ENCODE data around the gene PON3. TPM values are rescaled to one million over a fixed set of nuclear protein-coding genes. Genes with fewer than 3 reads are reported as not detected.
A peak's percentile ranks its signal among the peaks of the same experiment; 100 is the strongest.

PON3 gene
- not detected in 2 replicates for total RNA-seq

- no peak for DNase-seq (ENCODE audit: low spot score)
- peak within 1 kb of the TSS; percentile 57 for H3K4me3 Mint-ChIP-seq
- peaks cover 2% of the 10 kb centered on the region for H3K36me3 Mint-ChIP-seq (ENCODE audit: low read depth)
- peaks cover 28% of the 10 kb centered on the region for H3K27me3 Mint-ChIP-seq (ENCODE audit: insufficient read depth)
- no peak within 1 kb of the TSS for H3K27ac Mint-ChIP-seq
- peaks cover 4% of the 10 kb centered on the region for H3K4me1 Mint-ChIP-seq (ENCODE audit: low read depth)
- H3K9me3 Mint-ChIP-seq, result no peaks in the 10 kb centered on the region
- intact Hi-C loops (cut with micrococcal nuclease), result loop anchor here (2.0 kb wide), 1 partner anchor 80 kb away; no protein-coding TSS in a partner anchor
These were observed at the start of gene PON3 for GRCh38 chr7:95396136-95397032. PON3 (minus strand) TSS chr7:95396375; CDS start chr7:95396350, 25 bp downstream.

DNA sequence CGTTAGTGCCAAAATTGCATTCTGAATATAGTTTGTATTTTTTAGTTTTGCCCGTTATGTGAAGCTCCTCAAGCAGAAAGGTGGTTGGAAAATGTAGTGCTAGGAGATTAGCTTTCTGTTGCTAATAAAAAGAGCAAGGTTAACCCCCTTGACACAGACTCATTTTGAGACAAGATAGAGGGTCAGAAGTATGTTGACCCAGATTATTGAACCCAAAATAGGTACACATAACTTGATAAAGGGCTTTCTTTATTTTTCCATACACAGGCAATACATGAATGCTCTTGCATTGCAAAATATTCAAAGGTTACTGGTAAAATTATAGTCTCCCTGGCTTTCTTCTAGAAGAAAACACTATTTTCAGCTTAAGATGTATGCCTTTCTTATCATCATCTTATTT lies 48.6 kb upstream of the PON3 start:
- Mint-ChIP-seq H3K36me3 (ENCODE audit: low read depth) (no peaks in the 10 kb centered on the region), H3K27ac (no peak overlapping the region), H3K9me3 (no peaks in the 10 kb centered on the region), H3K4me3 (no peak overlapping the region), H3K27me3 (ENCODE audit: insufficient read depth) (peaks cover 5% of the 10 kb centered on the region), H3K4me1 (ENCODE audit: low read depth) (no peaks in the 10 kb centered on the region)
- no peak for DNase-seq (ENCODE audit: low spot score)
- intact Hi-C loops (cut with micrococcal nuclease), result no loop called here

GRCh38 chr7:95441042-95441823 lies 45.1 kb upstream of the PON3 start:
- no peaks in the 10 kb centered on the region for H3K4me1 Mint-ChIP-seq (ENCODE audit: low read depth)
- H3K36me3 Mint-ChIP-seq (ENCODE audit: low read depth), result no peaks in the 10 kb centered on the region
- H3K27ac Mint-ChIP-seq, result no peak overlapping the region
- no peak overlapping the region for H3K4me3 Mint-ChIP-seq
- no peak for DNase-seq (ENCODE audit: low spot score)
- H3K9me3 Mint-ChIP-seq, result no peaks in the 10 kb centered on the region
- peaks cover 8% of the 10 kb centered on the region for H3K27me3 Mint-ChIP-seq (ENCODE audit: insufficient read depth)
- intact Hi-C loops (cut with micrococcal nuclease), result no loop called here

- H3K36me3 Mint-ChIP-seq (ENCODE audit: low read depth), result no peaks in the 10 kb centered on the region
These were observed 44.3 kb upstream of the PON3 start for GRCh38 chr7:95440394-95441038.

GRCh38 chr7:95436407-95436806 lies 40.2 kb upstream of the PON3 start:
- DNase-seq (ENCODE audit: low spot score), result no peak
- H3K9me3 Mint-ChIP-seq, result no peaks in the 10 kb centered on the region
- intact Hi-C loops (cut with micrococcal nuclease), result no loop called here
- H3K36me3 Mint-ChIP-seq (ENCODE audit: low read depth), result peaks cover 4% of the 10 kb centered on the region
- no peak overlapping the region for H3K4me3 Mint-ChIP-seq
- peaks cover 16% of the 10 kb centered on the region for H3K27me3 Mint-ChIP-seq (ENCODE audit: insufficient read depth)
- no peak overlapping the region for H3K27ac Mint-ChIP-seq
- peaks cover 11% of the 10 kb centered on the region for H3K4me1 Mint-ChIP-seq (ENCODE audit: low read depth)

More at GRCh38 chr7:95440394-95441038, 44.3 kb upstream of the PON3 start:
- Mint-ChIP-seq H3K9me3 (no peaks in the 10 kb centered on the region), H3K4me1 (ENCODE audit: low read depth) (no peaks in the 10 kb centered on the region), H3K27me3 (ENCODE audit: insufficient read depth) (peaks cover 10% of the 10 kb centered on the region), H3K4me3 (no peak overlapping the region), H3K27ac (no peak overlapping the region)
- DNase-seq (ENCODE audit: low spot score), result no peak
- intact Hi-C loops (cut with micrococcal nuclease), result no loop called here

GRCh38 chr7:95435422-95435780 lies 39.2 kb upstream of the PON3 start:
- H3K4me3 Mint-ChIP-seq, result peak overlapping the region; percentile 80
- H3K27ac Mint-ChIP-seq, result no peak overlapping the region
- H3K36me3 Mint-ChIP-seq (ENCODE audit: low read depth), result peaks cover 4% of the 10 kb centered on the region
- no peak for DNase-seq (ENCODE audit: low spot score)
- H3K4me1 Mint-ChIP-seq (ENCODE audit: low read depth), result peaks cover 11% of the 10 kb centered on the region
- H3K27me3 Mint-ChIP-seq (ENCODE audit: insufficient read depth), result peaks cover 13% of the 10 kb centered on the region
- no peaks in the 10 kb centered on the region for H3K9me3 Mint-ChIP-seq
- intact Hi-C loops (cut with micrococcal nuclease), result no loop called here

DNA sequence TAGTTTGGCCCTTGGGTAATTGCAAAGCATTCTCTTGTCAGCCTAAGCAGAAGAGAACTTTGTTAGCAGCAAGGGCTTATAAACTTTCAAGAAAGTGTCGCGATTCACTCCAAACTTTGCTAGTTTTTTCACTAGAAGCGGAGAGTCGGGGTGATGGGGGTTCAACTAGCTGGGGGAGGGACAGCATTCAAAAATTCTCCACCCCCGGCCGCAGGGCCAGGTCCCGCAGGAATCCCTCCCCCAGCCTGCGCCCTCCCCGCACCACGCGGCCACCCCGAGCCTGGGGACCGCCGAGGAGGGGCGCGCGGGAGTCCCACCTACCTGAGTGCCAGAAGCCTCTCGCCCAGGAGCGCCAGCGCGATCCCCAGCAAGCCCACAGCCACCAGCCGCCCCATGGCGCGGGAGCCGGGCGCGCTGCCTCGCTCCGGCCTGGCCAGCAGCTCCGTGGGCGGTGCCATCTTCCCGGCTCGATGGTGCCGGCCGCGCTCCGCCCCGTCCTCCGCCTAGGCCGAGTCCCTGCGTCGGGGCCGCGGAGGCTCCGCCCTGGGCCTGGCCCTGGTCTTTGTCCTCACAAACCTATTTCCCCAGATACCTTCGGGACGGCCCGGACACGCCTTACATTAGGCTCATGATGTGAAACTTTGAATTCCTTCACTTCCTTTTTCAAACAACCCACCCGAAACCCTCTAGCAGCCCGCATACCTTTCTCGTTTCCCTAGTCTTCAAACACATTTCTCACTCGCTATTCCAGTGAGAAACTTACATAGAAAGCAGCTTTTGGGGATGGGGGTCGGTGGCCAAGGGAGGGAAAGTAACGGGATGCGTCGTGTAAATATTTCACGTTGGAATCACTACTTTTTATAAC lies 38.6 kb upstream of the PON3 start, which contains the start of gene PON2:
Gene PON2, minus strand, starts transcription at position 472 of the 865 bp plus-strand sequence. Its CDS starts 77 bp downstream, at position 395.
- H3K4me3 Mint-ChIP-seq, result peak within 1 kb of the TSS; percentile 80
- peaks cover 11% of the 10 kb centered on the region for H3K27me3 Mint-ChIP-seq (ENCODE audit: insufficient read depth)
- peaks cover 11% of the 10 kb centered on the region for H3K4me1 Mint-ChIP-seq (ENCODE audit: low read depth)
- DNase-seq (ENCODE audit: low spot score), result peak; percentile 36
- H3K36me3 Mint-ChIP-seq (ENCODE audit: low read depth), result peaks cover 4% of the 10 kb centered on the region
- H3K27ac Mint-ChIP-seq, result peak within 1 kb of the TSS; percentile 71
- intact Hi-C loops (cut with micrococcal nuclease), result no loop called here
- no peaks in the 10 kb centered on the region for H3K9me3 Mint-ChIP-seq

DNA sequence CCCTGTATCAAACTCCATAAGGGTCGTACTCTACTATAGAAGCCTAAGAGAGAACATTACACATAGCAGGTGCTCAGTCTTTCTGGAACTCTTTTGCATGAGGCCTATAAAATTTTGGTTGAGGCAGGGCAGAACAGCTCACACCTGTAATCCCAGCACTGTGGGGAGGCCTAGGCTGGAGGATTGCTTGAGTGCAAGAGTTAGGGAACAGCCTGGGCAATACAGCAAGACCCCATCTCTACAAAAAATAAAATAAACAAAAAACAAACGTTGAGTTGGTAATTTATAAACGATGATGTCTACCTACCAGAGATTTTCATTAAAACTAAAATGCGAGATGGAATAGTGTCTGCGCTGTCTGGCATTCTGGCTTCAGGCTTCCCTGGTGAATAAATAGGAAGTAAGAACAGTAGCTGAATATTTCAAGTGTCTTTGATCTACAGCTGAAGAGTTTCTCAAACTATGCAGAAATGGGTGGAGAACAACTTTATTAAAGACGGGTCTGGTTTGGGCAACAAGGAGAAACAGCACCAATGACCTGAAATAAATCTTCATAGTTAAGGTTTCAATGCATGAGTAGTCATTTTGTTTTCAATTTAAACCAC lies 37.9 kb upstream of the PON3 start:
- H3K4me1 Mint-ChIP-seq (ENCODE audit: low read depth), result peaks cover 11% of the 10 kb centered on the region
- DNase-seq (ENCODE audit: low spot score), result no peak
- intact Hi-C loops (cut with micrococcal nuclease), result no loop called here
- peaks cover 9% of the 10 kb centered on the region for H3K27me3 Mint-ChIP-seq (ENCODE audit: insufficient read depth)
- H3K27ac Mint-ChIP-seq, result no peak overlapping the region
- peaks cover 4% of the 10 kb centered on the region for H3K36me3 Mint-ChIP-seq (ENCODE audit: low read depth)
- H3K9me3 Mint-ChIP-seq, result no peaks in the 10 kb centered on the region
- peak overlapping the region; percentile 70 for H3K4me3 Mint-ChIP-seq

DNA sequence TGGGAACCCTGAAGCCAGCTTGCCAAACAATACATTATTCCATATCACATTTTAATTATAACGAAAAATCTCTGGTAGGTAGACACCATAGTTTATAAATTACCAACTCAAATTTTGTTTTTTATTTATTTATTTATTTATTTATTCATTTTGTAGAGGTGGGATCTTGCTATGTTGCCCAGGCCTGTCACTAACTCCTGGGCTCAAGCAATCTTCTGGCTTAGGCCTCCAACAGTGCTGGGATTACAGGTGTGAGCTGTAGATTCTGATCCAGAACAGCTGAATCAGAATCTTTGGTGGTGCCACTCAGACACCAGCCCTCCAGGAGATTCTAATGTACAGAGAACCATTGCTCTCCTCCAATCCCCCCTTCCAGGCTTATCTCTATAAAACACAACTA lies 37.0 kb upstream of the PON3 start:
- no peak for DNase-seq (ENCODE audit: low spot score)
- peaks cover 11% of the 10 kb centered on the region for H3K4me1 Mint-ChIP-seq (ENCODE audit: low read depth)
- H3K36me3 Mint-ChIP-seq (ENCODE audit: low read depth), result peaks cover 4% of the 10 kb centered on the region
- H3K9me3 Mint-ChIP-seq, result no peaks in the 10 kb centered on the region
- no peak overlapping the region for H3K27ac Mint-ChIP-seq
- intact Hi-C loops (cut with micrococcal nuclease), result no loop called here
- H3K27me3 Mint-ChIP-seq (ENCODE audit: insufficient read depth), result peaks cover 9% of the 10 kb centered on the region
- no peak overlapping the region for H3K4me3 Mint-ChIP-seq

GRCh38 chr7:95432606-95433005 lies 36.4 kb upstream of the PON3 start:
- H3K9me3 Mint-ChIP-seq, result no peaks in the 10 kb centered on the region
- peaks cover 11% of the 10 kb centered on the region for H3K4me1 Mint-ChIP-seq (ENCODE audit: low read depth)
- H3K4me3 Mint-ChIP-seq, result no peak overlapping the region
- intact Hi-C loops (cut with micrococcal nuclease), result no loop called here
- H3K27ac Mint-ChIP-seq, result no peak overlapping the region
- no peak for DNase-seq (ENCODE audit: low spot score)
- H3K36me3 Mint-ChIP-seq (ENCODE audit: low read depth), result peaks cover 4% of the 10 kb centered on the region
- peaks cover 9% of the 10 kb centered on the region for H3K27me3 Mint-ChIP-seq (ENCODE audit: insufficient read depth)

DNA sequence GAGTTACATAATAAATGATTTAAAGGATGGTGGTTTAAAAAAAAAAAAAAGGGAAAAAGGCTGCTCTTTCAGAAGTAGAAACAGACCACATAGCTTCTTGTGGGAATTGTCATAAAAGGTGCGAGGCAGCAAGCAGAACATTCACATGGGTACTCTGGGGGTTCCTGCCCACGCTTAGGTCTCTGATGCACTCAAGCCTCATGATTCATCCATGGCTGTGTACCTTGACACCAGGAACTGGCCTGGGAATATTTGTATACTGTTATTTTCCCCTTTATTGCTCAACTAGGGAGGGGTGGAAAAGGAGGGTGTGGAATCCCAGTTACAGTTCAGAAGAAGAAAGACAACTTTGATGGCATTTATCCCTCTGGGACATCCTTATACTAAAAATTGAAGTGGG lies 34.7 kb upstream of the PON3 start:
- no peak for DNase-seq (ENCODE audit: low spot score)
- intact Hi-C loops (cut with micrococcal nuclease), result no loop called here
- no peak overlapping the region for H3K27ac Mint-ChIP-seq
- peaks cover 11% of the 10 kb centered on the region for H3K4me1 Mint-ChIP-seq (ENCODE audit: low read depth)
- H3K36me3 Mint-ChIP-seq (ENCODE audit: low read depth), result peaks cover 4% of the 10 kb centered on the region
- peaks cover 6% of the 10 kb centered on the region for H3K27me3 Mint-ChIP-seq (ENCODE audit: insufficient read depth)
- H3K9me3 Mint-ChIP-seq, result no peaks in the 10 kb centered on the region
- H3K4me3 Mint-ChIP-seq, result no peak overlapping the region
